Dedifferentiated amniotic fluid mesenchymal stem cell (primary cell): Measurements from ENCODE around the gene PROCA1.
A peak's percentile ranks its signal among the peaks of the same experiment; 100 is the strongest.
"Not testable (repeated sequence)": the region's sequence is repeated elsewhere in the genome, so short reads cannot be mapped to it uniquely, and the experiment has no call there.

Source experiments
- DNase-seq: peaks from one replicate; pipeline ENCODE4 v3.0.0-alpha.2; 2016; ENCODE audit errors: extremely low spot score

Gene PROCA1

DNA sequence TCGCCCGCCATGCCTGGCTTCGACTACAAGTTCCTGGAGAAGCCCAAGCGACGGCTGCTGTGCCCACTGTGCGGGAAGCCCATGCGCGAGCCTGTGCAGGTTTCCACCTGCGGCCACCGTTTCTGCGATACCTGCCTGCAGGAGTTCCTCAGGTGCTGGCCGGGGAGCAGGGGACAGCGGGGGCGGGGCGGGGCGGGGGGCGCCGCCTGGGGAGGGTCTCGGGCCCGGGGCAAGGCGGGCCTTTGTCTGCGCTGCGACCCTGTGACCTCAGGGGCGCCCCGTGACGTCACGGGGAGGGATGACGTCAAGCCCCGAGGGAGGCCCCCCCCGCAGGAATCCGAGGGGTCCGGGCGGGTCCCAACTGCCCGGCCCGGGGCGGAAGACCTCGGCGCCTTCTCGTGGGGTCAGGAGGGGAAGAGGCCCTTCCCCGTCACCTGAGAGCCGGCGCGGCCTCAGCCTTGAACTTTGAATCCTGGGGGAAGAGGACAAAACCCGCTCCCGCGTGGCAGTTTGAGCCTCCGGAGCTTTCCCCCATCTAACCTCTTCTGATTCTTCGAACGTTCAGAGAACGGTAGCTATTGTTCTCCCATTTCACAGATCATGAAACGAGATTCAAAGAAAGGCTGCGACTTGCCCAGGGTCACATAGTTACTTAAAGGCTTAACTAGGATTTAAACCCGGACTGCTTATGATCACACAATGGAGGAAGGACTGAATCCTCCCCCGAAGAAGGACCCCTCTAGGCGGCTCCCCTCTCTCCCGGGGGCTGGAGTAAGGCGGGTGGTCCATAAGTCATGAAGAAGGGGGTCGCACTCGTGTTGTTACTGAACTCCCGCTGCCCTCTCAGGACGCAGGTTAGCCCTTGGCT lies 32.6 kb upstream of the PROCA1 start:
- DNase-seq = no peak

- DNase-seq = peak; percentile 66
Measured at GRCh38 chr17:28743243-28744103, 31.8 kb upstream of the PROCA1 start, which contains the start of gene TRAF4. TSS of gene TRAF4 (plus strand) at chr17:28744011. CDS start at chr17:28744113, 102 bp downstream.

DNA sequence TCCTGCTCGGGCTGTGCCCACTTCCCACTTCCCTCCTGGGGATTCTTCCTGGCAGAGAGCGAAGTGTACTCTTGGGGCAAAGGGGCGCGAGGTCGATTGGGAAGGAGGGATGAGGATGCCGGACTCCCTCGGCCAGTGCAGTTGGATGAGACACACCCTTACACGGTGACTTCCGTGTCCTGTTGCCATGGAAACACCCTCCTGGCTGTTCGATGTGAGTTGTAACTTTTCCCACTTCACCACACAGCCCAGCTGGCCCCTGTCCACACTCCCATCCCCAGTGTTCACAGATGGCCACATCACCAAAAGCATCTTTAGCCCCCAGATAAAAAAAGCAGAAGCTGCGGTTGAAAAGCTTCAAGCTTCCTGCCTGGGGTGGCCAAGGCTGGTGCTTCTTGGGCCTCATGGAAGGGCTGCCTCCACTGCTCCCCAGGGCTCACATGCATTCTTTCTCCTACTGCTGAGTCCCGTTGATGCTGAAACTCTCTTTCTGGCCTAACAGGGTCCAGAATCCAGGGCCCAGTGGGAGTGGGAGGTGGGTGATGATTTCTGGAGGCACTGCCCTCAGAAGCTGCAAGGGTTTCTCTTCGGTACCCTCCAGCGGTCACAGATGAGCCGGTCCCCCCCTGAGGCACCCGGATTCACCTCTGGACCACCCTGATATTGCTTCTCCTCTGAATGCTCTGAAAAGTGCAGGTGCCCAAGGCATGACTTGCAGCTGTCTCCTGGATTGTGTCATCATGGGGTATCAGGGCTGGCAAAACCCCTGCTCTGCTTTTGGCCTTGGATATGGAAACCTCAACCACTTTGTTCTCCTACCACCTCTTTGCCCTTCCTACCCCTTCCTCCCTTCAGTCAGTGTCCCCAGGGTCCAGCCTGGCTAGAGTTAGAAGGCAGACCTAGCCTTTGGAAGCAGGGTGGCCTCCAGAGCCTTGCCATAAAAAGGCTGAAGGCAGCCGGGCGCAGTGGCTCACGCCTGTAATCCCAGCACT lies 30.0 kb upstream of the PROCA1 start:
- no peak for DNase-seq

- DNase-seq = no peak
Measured at GRCh38 chr17:28740406-28741357, 29.0 kb upstream of the PROCA1 start.

GRCh38 chr17:28738680-28739384 lies 27.1 kb upstream of the PROCA1 start:
- DNase-seq = no peak

- DNase-seq = no peak
Measured at GRCh38 chr17:28737770-28738679, 26.3 kb upstream of the PROCA1 start.

GRCh38 chr17:28737316-28737715 lies 25.6 kb upstream of the PROCA1 start:
- DNase-seq = no peak

DNA sequence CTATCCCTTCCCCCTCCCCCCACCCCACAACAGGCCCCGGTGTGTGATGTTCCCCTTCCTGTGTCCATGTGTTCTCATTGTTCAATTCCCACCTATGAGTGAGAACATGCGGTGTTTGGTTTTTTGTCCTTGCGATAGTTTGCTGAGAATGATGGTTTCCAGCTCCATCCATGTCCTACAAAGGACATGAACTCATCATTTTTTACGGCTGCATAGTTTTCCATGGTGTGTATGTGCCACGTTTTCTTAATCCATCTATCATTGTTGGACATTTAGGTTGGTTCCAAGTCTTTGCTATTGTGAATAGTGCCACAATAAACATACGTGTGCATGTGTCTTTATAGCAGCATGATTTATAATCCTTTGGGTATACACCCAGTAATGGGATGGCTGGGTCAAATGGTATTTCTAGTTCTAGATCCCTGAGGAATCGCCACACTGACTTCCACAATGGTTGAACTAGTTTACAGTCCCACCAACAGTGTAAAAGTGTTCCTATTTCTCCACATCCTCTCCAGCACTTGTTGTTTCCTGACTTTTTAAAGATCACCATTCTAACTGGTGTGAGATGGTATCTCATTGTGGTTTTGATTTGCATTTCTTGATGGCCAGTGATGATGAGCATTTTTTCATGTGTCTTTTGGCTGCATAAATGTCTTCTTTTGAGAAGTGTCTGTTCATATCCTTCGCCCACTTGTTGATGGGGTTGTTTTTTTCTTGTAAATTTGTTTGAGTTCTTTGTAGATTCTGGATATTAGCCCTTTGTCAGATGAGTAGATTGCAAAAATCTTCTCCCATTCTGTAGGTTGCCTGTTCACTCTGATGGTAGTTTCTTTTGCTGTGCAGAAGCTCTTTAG lies 24.5 kb upstream of the PROCA1 start:
- DNase-seq = not testable (repeated sequence)

- no peak for DNase-seq
Measured at GRCh38 chr17:28735242-28735722, 23.6 kb upstream of the PROCA1 start.

- no peak for DNase-seq
Measured at GRCh38 chr17:28734712-28735241, 23.1 kb upstream of the PROCA1 start.

DNA sequence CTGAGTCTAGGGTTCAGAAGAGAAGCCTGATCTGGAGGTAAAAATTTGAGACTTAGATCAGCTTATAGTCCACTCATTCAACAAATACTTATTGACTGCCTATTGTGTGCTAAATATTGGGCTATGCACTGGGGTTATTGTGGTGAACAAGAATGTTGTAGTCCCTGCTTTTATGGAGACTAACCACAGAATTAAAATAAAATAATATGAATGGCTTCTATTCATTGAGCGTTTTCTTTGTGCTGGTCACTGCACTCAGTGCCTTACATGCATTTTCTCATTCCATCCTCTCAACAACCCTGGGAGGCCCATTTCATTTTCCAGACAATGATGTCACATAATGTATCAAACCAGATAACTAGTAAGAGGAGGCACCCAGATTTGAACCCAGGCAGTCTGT lies 21.7 kb upstream of the PROCA1 start:
- DNase-seq = no peak

DNA sequence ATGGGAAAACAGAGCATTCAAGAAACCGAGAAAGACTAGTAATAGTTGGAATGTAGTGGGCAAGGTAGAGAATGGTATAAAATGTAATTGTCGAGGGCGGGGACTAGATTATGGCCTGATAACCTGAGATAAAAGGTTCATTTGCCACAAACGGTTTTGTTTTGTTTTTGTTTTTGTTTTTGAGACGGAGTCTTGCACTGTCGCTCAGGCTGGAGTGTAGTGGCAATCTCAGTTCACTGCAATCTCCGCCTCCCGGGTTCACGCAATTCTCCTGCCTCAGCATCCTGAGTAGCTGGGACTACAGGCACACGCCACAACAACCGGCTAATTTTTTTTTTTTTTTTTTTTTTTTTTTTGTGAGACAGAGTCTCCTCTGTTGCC lies 18.3 kb upstream of the PROCA1 start:
- DNase-seq = no peak

DNA sequence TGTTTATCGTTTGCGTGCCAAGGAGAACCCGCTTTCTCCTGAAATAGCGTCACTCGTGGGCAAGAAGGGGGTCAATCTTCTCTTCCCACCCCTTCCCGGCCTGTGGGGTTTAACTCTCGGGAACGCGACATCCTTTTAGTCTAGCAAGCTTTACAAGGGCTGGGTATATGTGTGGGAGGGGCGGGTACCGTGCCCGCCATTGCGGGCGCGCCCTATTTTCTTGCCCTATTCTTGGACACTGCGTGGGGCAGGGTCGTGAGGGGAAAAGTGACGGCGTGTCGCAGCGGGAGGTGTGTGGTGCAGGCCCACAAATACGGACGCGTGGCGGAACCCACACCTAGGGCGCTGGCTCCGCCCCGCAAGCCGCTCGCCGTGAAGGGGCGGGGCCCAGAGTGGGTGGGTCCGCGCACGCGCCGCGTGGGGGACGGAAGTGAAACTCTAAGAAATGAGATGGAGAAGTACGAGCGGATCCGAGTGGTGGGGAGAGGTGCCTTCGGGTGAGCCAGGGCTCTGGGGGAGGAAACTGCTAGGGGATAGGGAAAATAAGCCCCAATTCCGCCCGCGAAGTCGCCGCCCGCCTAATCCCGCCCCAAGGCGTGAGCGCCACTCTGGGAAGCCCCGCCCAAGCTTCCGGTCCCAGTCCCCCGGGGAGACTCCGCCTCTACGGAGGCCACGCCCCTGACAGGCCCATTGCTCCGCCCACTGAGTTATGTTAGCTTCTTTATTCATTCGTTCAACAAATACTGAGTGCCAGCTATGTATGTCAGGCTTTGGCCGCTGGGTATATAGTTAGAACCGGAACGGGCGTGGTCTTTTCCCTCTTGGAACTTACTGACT lies 16.9 kb upstream of the PROCA1 start, which contains the start of gene NEK8:
Gene NEK8, plus strand, starts transcription at position 425 of the 837 bp plus-strand sequence. Its CDS starts 26 bp downstream, at position 451.
- peak; percentile 98 for DNase-seq

- peak; percentile 90 for DNase-seq
Measured at GRCh38 chr17:28726627-28727491, 15.2 kb upstream of the PROCA1 start.

GRCh38 chr17:28726226-28726626 lies 14.5 kb upstream of the PROCA1 start, which contains the start of gene TLCD1:
TSS of gene TLCD1 (minus strand) at chr17:28726233. CDS start at chr17:28726097, 136 bp downstream.
- no peak for DNase-seq
